ENCODE data around the gene POP7.

- TF ChIP-seq YY1 (IDR thresholded peaks at IDR 0.05; ENCODE audit: insufficient read depth, insufficient read length) (no peak), SUZ12 (IDR thresholded peaks at IDR 0.05; ENCODE audit: extremely low read depth, insufficient read depth, insufficient read length) (no peak), ZNF274 (IDR thresholded peaks at IDR 0.05; ENCODE audit: low read depth, low read length) (no peak)
Observed at GRCh38 chr7:100689230-100690135, 16.4 kb upstream of the POP7 start.
